Stimulated activated CD8-positive, alpha-beta memory T cell treated with anti-CD3 and anti-CD28 coated beads, Interleukin-4, amount 100 ng/mL, for 48 hours (primary cell): ENCODE measurements around the gene FAM131A.

Experiments used
- DNase-seq: peaks from one replicate; pipeline ENCODE4 v3.0.0-alpha.2; 2020

The FAM131A gene

DNA sequence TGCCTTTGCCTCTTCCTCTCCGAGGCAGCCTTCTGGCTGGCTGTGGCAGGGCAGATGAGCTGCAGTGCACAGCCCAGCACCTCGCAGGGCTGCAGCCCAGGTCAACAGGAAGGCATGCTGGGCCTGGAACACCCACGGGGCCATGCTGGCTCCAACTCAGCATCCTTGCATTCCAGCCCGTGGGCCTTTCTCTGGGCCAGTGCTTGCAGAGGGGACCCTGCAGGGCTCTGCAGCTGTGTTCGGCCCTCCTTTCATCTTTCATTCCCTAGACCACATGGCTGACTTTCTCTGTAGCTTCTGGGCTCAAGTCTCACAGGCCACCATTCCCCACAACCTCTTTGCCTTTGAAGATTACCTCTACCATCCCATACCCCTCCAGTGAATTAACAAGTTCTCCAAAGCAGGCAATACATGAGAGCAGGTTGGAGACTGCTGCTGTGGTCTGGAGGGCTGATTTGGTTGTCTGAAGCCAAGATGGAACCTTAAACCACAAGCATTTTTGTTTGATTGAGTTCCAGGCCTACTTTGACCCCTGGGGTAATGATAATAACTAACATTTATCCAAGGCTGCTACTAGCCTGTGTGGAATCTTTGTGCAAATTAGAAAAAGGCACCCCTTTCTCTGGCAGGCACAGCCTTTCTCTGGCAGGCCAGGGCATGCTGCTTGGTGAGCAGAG lies 5.9 kb downstream of the FAM131A start:
- no peak for DNase-seq

DNA sequence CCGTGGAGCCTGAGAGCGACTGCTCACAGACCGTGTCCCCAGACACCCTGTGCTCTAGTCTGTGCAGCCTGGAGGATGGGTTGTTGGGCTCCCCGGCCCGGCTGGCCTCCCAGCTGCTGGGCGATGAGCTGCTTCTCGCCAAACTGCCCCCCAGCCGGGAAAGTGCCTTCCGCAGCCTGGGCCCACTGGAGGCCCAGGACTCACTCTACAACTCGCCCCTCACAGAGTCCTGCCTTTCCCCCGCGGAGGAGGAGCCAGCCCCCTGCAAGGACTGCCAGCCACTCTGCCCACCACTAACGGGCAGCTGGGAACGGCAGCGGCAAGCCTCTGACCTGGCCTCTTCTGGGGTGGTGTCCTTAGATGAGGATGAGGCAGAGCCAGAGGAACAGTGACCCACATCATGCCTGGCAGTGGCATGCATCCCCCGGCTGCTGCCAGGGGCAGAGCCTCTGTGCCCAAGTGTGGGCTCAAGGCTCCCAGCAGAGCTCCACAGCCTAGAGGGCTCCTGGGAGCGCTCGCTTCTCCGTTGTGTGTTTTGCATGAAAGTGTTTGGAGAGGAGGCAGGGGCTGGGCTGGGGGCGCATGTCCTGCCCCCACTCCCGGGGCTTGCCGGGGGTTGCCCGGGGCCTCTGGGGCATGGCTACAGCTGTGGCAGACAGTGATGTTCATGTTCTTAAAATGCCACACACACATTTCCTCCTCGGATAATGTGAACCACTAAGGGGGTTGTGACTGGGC lies 7.3 kb downstream of the FAM131A start:
- no peak for DNase-seq

DNA sequence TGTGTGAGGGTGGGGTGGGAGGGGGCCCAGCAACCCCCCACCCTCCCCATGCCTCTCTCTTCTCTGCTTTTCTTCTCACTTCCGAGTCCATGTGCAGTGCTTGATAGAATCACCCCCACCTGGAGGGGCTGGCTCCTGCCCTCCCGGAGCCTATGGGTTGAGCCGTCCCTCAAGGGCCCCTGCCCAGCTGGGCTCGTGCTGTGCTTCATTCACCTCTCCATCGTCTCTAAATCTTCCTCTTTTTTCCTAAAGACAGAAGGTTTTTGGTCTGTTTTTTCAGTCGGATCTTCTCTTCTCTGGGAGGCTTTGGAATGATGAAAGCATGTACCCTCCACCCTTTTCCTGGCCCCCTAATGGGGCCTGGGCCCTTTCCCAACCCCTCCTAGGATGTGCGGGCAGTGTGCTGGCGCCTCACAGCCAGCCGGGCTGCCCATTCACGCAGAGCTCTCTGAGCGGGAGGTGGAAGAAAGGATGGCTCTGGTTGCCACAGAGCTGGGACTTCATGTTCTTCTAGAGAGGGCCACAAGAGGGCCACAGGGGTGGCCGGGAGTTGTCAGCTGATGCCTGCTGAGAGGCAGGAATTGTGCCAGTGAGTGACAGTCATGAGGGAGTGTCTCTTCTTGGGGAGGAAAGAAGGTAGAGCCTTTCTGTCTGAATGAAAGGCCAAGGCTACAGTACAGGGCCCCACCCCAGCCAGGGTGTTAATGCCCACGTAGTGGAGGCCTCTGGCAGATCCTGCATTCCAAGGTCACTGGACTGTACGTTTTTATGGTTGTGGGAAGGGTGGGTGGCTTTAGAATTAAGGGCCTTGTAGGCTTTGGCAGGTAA lies 8.1 kb downstream of the FAM131A start:
- no peak for DNase-seq

DNA sequence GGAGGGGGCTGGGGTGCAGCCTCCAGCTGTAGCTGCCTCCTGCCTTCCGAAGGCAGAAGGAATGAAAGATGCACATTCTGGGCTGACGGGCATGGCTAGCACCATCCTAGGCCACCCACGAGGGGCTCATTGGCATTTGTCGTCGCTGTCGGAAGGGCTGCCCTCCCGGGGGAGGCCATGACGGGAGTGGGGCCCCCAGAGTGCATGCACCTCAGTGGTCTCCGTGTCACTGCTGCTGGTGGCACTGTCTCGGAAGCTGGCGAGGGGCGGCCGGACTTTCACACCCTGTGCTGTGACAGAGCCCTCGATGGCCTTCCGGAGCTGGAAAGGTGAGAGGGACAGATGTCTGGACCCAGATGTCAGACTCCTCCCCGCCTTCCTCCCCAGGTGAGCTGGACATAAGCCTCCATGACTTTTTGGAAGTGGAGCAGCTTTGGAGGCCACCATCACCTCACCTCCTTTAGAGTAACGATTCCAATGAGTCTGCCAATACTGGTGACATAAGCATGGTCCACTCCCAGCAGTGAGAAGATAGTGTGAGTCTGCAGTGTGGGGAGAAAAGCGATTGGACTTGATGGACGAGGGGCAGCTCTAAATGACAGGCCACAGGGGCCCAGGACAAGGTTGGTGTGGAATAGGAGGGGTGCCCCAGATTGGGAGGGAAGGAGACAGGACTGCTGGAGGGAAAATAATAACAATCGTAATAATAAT lies 9.2 kb downstream of the FAM131A start:
- no peak for DNase-seq

DNA sequence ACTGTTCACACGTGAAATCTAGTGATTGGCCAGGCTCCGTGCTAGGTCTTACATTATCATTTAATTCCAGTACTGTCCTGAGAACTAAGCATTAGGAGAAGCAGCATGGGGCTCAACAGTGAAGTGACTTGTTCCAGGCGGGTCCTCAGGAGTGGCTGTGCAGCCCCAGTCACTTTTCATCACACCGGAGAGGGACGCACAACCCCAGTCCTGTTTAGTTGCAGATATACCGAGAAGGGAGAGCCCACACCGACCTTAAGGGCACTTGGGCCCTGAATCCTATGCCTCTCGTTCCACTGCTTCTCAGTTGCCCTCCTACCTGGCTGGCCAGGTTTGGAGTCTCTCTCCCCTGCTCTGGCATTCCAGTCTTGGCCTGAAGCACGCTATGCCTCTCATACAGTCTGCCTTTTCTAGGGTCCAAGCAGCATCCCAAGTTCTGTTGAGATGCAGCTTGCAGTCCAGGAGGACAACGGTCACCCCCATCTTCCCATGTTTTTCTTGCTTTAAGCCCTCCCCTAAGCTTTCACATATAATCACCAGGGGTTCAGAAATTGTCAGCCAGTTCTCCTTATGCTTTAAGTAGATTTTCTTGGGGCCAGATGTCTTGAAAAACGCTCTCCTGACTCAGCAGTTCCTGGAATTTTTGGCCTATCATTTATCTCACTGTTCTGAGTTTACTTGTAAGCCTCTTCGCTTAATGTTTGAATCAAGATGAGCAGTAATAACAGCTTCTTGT lies 10.1 kb downstream of the FAM131A start:
- no peak for DNase-seq

DNA sequence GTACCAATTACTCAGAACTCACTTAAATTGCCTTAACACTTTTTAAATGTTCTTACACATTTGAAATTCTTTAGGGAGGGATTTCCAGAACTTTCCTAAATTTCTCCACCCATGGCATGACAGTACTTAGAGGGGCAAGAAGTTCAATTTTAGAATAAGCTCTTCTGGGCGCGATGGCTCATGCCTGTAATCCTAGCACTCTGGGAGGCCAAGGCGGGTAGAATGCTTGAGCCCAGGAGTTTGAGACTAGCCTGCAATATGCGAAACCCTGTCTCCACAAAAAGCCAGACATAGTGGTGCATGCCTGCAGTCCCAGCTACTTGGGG lies 10.6 kb downstream of the FAM131A start:
- no peak for DNase-seq

DNA sequence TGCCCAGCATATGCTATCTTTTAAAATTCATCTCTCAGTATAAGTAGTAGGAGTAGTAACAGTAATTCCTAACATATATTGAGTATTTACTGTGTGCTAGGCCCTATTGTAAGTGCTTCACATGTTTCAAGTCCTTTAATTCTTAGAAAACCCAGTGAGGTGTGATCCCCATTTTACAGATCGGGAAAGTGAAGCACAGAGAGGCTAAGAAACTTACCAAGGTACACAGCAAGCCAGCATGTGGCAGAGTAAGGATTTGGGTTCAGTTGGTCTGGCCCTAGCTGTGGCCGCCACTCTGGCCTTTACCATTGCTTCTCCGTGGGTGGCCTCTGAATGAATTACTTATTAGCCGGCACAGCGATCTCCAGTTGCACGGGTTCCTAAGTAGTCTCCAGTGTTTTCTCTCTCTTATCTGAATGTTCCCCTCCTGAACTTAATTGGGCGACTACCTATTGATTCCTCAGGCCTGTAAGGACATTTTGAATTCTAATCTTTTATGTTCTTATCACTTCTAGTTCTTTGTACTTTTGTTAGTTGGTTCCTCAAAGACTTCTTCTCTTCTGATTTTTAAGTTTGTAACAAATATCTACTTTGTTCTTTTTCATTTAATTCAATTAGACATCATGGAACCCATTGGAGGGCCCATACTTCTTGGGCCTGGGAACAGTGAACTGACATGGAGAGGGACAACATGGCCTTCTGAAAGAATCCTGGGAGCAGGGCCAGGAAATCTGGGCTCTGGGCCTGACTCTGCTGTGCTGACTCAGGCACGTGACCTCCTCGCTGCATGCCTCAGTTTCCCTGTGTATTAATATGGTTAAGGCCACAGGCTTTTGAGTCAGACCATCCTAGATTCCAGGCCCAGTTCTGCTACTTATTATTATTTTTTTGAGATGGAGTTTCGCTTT lies 12.4 kb downstream of the FAM131A start:
- no peak for DNase-seq

DNA sequence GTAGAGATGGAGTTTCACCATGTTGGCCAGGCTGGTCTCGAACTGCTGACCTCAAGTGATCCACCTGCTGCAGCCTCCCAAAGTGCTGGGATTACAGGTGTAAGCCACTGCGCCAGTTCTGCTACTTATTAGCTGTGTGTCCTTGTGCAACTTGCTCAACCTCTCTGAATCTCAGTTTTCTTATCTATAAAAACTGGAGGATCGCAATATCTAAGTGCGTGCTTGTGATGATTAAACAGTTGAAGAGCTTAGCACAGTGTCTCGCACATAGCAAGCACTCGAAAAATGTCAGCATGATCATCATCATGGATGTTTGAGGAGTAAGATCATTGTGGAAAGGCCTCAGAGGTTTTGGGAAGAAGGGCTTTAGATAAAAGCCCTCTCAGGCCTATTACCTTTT lies 13.2 kb downstream of the FAM131A start:
- DNase-seq: no peak

DNA sequence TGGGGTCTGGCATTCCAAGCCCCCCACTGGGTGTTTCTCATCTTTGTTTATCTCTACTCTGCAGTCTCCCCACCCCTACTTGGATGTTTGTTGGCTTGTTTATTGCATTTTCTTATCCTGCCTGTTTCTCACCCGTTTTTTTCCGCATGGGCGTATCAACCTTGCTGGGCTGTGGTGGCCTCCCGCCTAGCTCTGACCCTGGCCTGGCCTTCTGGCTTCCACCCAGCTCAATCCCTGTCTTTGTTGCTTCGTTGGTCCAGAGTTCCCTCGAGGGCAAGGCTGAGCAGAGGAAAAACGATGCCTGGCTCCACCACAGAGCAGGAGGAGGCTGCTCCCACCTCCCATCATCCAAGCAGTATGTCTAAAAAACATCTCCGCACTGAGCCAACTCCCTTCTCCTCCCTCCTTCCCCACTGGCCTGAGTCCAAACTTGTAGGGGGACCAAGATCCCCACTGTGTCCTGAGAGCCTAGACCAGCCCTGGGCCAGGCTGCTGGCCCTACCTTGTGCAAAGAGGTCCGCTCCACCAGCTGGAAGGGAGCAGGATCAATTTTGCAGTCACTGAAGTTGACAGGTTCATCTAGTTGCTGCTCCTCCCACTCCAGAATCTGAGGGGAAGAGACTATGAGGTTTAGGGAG lies 14.2 kb downstream of the FAM131A start:
- DNase-seq: no peak

DNA sequence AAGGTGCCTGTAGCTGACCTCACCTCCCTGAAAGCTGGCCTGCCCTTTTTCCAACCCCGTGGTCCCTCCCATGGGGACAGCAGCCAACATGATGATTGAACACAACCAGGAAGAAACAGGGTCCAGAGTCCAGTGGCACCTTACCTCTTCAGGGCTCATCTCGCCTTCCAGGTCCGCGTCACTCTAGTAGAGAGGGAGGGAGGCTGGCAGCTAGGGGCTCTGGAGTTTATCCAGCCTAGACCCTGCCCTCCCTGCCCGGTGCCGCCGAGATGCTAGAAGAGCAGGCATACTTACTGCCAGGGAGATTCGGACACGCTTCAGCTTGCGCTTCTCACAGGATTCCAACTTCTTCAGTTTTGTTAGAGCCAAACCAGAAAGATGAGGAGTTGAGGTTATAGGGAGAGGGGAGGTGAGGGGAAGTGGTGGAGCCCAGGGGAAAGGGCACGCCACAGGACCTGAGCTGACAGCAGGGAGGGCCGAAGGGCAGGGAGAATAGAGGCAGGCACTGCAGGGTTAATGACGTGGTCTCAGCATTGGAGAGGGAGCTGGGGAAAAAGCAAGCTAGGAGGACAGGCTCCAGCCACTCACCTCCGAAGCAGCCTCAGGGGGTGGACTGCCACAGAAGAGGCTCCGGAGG lies 14.9 kb downstream of the FAM131A start:
- DNase-seq: no peak

DNA sequence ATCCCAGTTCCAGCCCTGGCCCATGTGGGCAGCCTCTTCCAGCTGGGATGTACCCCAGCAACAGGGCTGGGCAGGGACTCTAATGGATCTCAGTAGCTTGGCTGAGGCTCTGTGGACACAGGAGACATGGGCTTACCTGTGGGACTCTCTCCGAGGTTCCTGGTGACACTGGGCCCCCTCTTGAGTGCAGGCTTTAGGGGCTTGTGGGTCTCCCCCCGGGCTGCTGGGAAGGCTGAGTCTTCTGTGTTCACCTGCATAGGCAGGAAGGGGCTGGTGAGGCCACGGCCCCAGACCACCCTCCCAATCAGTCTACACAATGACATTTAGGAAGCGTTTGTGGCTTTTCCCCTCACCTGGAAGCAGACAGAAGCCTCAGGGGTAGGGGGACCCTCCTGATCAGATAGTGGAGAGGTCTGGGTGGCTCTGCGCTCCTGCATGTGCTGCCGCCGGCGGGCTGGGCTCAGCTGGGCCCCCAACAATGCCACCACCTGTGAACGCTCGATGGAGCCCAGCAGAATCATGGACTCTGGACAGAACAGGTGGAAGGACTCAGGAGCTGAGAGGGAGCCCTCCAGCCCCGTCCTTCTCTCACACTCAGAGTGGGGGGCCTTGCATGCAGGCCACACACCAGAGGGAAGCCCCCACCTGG lies 15.6 kb downstream of the FAM131A start:
- no peak for DNase-seq

DNA sequence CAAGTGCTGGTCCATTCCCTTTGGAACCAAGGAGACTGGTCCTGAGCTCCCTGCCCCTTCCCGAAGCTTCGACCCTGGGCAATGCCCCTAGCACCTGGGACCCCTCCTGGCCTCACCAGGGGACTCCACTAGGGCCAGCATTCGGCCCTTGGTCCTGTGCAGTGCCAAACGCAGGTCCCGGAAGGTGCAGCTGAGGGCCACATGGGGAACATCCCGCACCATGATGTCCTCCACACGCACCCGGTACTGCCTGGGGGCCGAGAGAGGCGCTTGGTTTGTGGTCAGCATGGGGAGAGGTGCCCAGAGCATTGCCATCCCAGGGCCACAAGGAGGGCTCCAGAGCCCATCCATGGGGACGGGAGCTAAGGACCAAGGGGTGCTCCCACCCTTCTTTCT lies 16.1 kb downstream of the FAM131A start:
- DNase-seq: no peak

DNA sequence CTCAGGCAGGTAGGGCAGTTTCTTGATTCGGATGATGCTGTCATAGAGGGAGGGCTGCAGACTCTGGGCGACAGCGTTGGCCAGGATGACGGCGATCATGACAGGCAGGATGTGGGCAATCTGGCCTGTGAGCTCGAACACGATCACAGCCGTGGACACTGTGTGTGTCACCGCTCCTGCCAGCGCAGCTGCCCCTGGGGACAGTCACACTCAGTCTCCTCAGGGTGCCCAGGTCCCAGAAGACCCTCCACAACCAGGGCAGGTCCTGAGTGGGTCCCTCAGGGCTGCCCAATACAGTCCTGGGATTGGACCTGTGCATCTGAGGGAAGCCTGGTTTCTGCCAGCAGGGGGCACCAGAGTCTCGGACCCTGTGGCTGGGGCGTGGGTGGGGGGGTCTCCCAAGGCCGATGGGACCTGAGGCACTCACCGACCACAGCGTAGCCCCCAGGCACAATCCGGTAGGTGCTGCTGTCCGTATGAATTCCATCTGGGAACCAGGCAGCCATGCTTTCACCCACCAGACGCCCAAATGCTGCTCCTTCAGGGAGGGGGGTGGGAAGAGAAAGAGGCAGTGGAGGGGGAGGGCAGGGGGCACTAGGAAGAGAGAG lies 16.8 kb downstream of the FAM131A start:
- peak; percentile 85 for DNase-seq

DNA sequence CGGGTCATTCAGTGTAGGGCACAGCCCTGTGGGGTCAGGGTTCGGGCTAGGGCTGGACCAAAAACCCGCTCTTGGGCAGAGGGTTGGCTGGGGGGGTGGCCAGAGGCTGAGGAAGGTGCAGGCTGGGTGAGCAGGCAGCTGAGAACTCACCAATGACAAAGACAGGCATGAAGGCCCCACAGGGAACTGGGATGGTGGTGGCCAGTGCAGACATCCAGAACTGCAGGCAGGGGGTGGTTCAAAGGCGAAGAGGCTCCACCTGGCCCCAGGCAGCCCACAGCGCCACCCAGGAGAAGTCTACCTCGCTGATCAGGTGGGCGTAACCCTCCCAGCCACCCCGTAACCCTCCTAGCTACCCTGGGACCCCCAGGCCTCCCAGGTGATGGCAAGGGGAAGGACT lies 17.4 kb downstream of the FAM131A start:
- DNase-seq: no peak

DNA sequence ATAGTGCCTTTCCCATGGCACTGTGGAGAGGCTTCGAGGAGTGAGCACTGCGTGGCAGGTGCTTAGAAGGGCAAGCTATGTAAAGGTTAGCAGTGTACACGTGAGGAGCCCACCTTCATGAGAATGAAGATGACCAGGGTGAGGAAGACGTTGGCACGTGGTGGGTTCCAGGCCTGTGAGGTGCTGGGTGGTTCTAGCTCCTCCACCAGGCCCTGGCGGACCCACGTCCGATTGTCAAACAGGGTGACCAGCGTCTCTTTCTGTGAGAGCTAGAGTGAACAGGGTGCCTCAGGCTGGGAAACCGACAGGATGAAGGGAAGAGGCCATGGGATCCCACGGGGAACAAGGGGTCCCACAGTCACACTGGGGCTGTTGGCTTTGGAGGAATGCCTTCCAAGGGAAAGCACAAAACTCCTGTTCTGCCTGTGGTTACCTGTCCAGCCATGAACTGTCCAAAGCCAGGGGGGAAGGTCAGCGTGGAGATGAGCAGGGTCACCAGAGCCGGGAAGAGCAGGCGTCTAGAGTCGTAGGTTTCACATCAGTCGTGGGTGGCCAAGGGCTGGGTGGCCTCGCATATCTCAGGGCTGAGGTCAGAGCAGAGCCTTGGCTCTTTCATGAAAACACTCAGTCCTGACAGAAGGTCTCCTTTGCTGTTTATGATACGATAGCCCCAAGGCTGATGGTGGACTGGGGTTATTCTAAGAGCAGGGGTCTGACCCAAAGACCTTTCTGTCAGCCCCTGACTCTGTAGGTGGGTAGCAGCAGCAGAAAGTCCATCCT lies 18.1 kb downstream of the FAM131A start:
- DNase-seq: no peak

DNA sequence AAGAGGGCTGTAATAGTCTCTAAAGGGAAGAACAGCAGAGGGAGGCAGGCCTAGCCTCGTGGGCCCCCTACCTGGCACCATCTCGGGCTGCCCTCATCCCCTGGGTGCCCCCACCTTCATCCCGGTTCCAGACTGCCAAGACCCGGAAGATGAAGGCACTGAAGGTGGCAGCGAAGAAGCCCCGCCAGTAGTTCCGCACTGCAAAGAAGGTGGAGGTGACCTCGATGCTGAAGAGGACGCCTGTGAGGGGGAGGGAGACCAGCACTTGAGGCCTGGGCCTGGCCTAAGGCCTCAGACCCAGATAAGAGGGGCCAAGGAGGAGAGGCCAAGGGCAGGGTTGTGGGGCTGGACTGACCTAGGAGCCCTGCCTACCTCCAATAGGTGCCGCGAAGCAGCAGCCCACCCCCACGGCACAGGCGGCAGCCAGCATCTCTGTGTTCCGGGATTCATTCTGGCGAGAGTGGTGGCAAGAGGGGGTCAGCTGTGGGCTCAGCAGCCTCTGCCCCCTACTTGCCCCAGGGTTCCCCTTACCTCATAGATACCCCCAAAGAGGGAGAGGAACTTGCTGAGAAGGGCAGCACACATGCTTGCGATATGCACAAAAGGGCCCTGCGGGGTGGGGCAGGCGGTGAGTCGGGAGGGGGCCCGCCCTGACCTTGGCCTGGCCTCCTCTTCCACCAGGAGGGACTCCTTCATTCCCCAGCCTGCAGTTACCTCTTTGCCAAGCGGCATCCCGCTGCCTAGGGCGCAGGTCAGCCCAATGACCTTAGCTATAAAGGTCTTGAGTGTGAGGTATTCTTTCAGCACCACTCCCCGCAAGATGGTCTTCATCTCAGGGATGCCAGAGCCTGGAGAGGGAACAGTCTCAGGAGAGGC lies 20.1 kb downstream of the FAM131A start:
- no peak for DNase-seq

DNA sequence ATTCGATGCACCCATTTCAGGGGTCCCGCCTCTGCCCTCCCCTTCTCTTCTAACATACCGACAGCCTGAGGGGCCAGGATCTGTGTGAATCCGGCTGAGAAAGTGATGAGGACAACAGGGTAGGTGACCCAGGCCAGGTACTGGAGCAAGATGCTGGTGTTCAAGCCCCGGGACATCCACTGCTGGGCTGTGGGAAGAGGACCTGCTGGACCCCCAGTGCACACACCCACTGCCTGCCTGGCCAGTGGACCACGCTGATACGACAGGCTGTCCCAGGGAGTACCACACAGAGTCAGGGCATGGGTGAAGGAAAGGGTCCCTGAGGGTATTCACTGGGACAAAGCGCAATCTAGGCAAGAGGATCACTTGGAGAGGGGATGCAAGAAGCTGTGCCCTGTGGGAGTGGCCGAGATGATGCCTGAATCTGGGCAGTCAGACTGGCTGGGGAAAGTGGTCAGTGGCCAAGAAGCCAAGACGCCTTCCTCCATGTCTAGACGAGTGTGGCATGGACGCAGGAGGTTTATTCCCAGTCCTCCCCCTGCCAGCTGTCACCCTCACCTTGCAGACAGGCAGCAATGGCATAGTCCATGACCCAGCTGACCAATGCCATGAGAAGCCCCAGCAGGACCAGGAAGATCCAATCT lies 20.8 kb downstream of the FAM131A start:
- DNase-seq: no peak
